ENCODE measurements around the gene CLPX. TPM values are rescaled to one million over a fixed set of nuclear protein-coding genes. Genes with fewer than 3 reads are reported as not detected.
"Not testable (repeated sequence)": the region's sequence is repeated elsewhere in the genome, so short reads cannot be mapped to it uniquely, and the experiment has no call there.

Gene CLPX
- total RNA-seq, 8 experiments from 2014 or later = 25.5 to 76.3 (median 31.0) TPM

- 14 to 100% (median 87%) methylated on average over 1 to 4 of the region's 4 CpGs; no CpG with 5 or more reads in 3 of the 10 experiments for WGBS, 10 experiments
- no peak for ATAC-seq (replicated peaks in 6 of 8)
- Histone ChIP-seq H3K27ac (no peak overlapping the region), H3K4me1 (replicated peaks in 1 of 2) (peaks cover 6 to 7% of the 10 kb centered on the region in 2 donors), H3K4me3 (no peak overlapping the region)
- in situ Hi-C loops (cut with MboI; ENCODE audit: low pct_unique_long_range_greater_than_20kb in 2 of 9, low sequenced_read_pairs in 9 of 9, unreplicated experiment in 9 of 9) = loop anchor here in 5 of 9 experiments (10.0 to 25.0 kb wide), 3 partner anchors 105 to 205 kb away; partner anchors contain the start of genes RNU5A-1 (in 5 of the 5), PARP16 (in 4 of the 5) and IGDCC3 (in 3 of the 5)
Measured at GRCh38 chr15:65182538-65182937, 2.6 kb downstream of the CLPX start.

GRCh38 chr15:65181582-65182353, 3.4 kb downstream of the CLPX start:
- in situ Hi-C loops (cut with MboI; ENCODE audit: low pct_unique_long_range_greater_than_20kb in 2 of 9, low sequenced_read_pairs in 9 of 9, unreplicated experiment in 9 of 9) = loop anchor here in 5 of 9 experiments (10.0 to 25.0 kb wide), 3 partner anchors 106 to 206 kb away; partner anchors contain the start of genes RNU5A-1 (in 5 of the 5), PARP16 (in 4 of the 5) and IGDCC3 (in 3 of the 5)
- not testable (repeated sequence) for H3K4me1 ChIP-seq (replicated peaks in 1 of 2); H3K27ac ChIP-seq; H3K4me3 ChIP-seq; ATAC-seq (replicated peaks in 6 of 8)
- WGBS, 10 experiments = 82 to 99% (median 94%) methylated on average over 3 to 15 of the region's 15 CpGs; no CpG with 5 or more reads in 1 of the 10 experiments

- Histone ChIP-seq H3K4me1 (replicated peaks in 1 of 2) (peaks cover 3 to 7% of the 10 kb centered on the region in 2 donors), H3K27ac (no peak overlapping the region), H3K4me3 (no peak overlapping the region)
- in situ Hi-C loops (cut with MboI; ENCODE audit: low pct_unique_long_range_greater_than_20kb in 2 of 9, low sequenced_read_pairs in 9 of 9, unreplicated experiment in 9 of 9) = loop anchor here in 5 of 9 experiments (10.0 to 25.0 kb wide), 3 partner anchors 107 to 207 kb away; partner anchors contain the start of genes RNU5A-1 (in 5 of the 5), PARP16 (in 4 of the 5) and IGDCC3 (in 3 of the 5)
- ATAC-seq (replicated peaks in 6 of 8) = no peak
- 84 to 100% (median 97%) methylated on average over 1 to 3 of the region's 3 CpGs for whole genome bisulfite sequencing, 10 experiments
Measured at GRCh38 chr15:65180167-65180566, 5.0 kb downstream of the CLPX start.

DNA sequence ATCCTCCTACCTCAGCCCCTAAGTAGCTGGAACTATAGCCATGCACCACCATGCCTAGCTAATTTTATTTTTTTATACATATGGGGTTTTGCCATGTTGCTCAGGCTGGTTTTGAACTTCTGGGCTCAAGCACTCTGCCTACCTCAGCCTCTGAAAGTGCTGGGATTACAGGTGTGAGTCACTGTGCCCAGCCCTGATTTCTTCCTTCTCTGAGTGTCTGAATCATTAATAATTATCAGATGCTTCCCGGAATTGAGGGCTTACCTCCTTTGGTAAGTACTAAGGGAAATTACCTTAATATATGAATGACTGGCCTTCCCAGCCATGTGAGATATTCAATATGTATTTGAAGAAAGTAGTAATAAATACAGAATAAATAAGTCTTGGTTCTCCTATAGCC, 7.2 kb downstream of the CLPX start:
- H3K27ac ChIP-seq = no peak overlapping the region
- WGBS, 10 experiments = 0 to 100% (median 67%) methylated on average over 1 of the region's 1 CpG; no CpG with 5 or more reads in 4 of the 10 experiments
- peaks cover under 1 to 4% of the 10 kb centered on the region in 2 donors for H3K4me1 ChIP-seq (replicated peaks in 1 of 2)
- in situ Hi-C loops (cut with MboI; ENCODE audit: low pct_unique_long_range_greater_than_20kb in 2 of 9, low sequenced_read_pairs in 9 of 9, unreplicated experiment in 9 of 9) = loop anchor here in 5 of 9 experiments (25.0 kb wide), 2 partner anchors 109 to 209 kb away; partner anchors contain the start of genes PARP16 (in 4 of the 5), RNU5A-1 (in 4 of the 5) and IGDCC3 (in 3 of the 5)
- H3K4me3 ChIP-seq = no peak overlapping the region
- ATAC-seq (replicated peaks in 6 of 8) = peak in 2 of 8 experiments; percentile 71 to 74

GRCh38 chr15:65176056-65176455, 9.1 kb downstream of the CLPX start:
- H3K4me3 ChIP-seq = no peak overlapping the region
- in situ Hi-C loops (cut with MboI; ENCODE audit: low pct_unique_long_range_greater_than_20kb in 2 of 9, low sequenced_read_pairs in 9 of 9, unreplicated experiment in 9 of 9) = loop anchor here in 5 of 9 experiments (25.0 kb wide), 2 partner anchors 111 to 211 kb away; partner anchors contain the start of genes PARP16 (in 4 of the 5), RNU5A-1 (in 4 of the 5) and IGDCC3 (in 3 of the 5)
- no peak overlapping the region for H3K27ac ChIP-seq
- ATAC-seq (replicated peaks in 6 of 8) = no peak
- no peaks in the 10 kb centered on the region for H3K4me1 ChIP-seq (replicated peaks in 1 of 2)

DNA sequence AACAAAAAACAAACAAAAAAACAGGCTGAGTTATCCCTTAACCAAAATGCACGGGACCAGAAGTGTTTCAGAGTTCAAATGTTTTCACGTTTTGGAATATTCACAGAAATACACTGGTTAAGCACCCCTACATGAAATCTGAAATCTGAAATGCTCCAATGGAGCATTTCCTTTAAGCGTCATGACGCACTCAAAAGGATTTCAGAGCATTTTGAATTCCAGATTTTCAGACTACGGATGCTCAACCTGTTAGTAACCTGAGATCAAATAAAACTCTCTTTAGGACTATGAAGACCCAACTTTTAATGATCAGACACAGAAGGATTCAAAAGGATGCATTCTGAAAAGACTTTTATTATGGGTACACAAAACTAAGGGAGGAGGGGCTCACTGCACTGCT, 9.6 kb downstream of the CLPX start:
- in situ Hi-C loops (cut with MboI; ENCODE audit: low pct_unique_long_range_greater_than_20kb in 2 of 9, low sequenced_read_pairs in 9 of 9, unreplicated experiment in 9 of 9) = loop anchor here in 5 of 9 experiments (25.0 kb wide), 2 partner anchors 112 to 212 kb away; partner anchors contain the start of genes PARP16 (in 4 of the 5), RNU5A-1 (in 4 of the 5) and IGDCC3 (in 3 of the 5)
- Histone ChIP-seq H3K4me3 (no peak overlapping the region), H3K27ac (no peak overlapping the region), H3K4me1 (replicated peaks in 1 of 2) (no peaks in the 10 kb centered on the region)
- no peak for ATAC-seq (replicated peaks in 6 of 8)
- 50 to 100% (median 89%) methylated on average over 1 to 5 of the region's 5 CpGs for WGBS, 10 experiments

- in situ Hi-C loops (cut with MboI; ENCODE audit: low pct_unique_long_range_greater_than_20kb in 2 of 9, low sequenced_read_pairs in 9 of 9, unreplicated experiment in 9 of 9) = no loop called here
- H3K27ac ChIP-seq = no peak overlapping the region
- no peaks in the 10 kb centered on the region for H3K4me1 ChIP-seq (replicated peaks in 1 of 2)
- H3K4me3 ChIP-seq = no peak overlapping the region
- WGBS, 10 experiments = 0 to 100% (median 85%) methylated on average over 1 to 4 of the region's 5 CpGs; no CpG with 5 or more reads in 3 of the 10 experiments
- peak in 1 of 8 experiments; percentile 79 for ATAC-seq (replicated peaks in 6 of 8)
Measured at GRCh38 chr15:65174509-65174908, 10.6 kb downstream of the CLPX start.

DNA sequence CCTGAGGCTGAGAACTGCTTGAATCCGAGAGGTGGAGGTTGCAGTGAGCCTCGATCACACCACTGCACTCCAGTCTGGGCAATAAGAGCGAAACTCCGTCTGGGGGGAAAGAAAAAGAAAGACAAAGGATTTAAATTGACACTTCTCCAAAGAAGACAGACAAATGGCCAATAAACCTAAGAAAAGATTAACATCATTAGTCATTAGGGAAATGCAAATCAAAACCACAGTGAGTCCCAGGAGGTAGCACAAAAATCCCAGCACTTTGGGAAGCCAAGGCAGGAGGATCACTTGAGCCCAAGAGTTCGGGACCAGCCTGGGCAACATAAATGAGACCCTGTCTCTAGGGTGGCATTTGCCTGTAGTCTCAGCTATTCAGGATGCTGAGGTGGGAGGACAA, 12.6 kb downstream of the CLPX start:
- 86 to 97% (median 91%) methylated on average over 2 to 5 of the region's 5 CpGs; no CpG with 5 or more reads in 6 of the 10 experiments for WGBS, 10 experiments
- in situ Hi-C loops (cut with MboI; ENCODE audit: low pct_unique_long_range_greater_than_20kb in 2 of 9, low sequenced_read_pairs in 9 of 9, unreplicated experiment in 9 of 9) = no loop called here
- H3K4me1 ChIP-seq (replicated peaks in 1 of 2) = no peaks in the 10 kb centered on the region
- H3K27ac ChIP-seq = no peak overlapping the region
- H3K4me3 ChIP-seq = no peak overlapping the region
- no peak for ATAC-seq (replicated peaks in 6 of 8)

GRCh38 chr15:65171428-65171827, 13.7 kb downstream of the CLPX start:
- Histone ChIP-seq H3K4me1 (replicated peaks in 1 of 2) (no peaks in the 10 kb centered on the region), H3K4me3 (no peak overlapping the region), H3K27ac (no peak overlapping the region)
- WGBS, 10 experiments = 94 to 100% (median 100%) methylated on average over 1 to 5 of the region's 5 CpGs; no CpG with 5 or more reads in 1 of the 10 experiments
- no peak for ATAC-seq (replicated peaks in 6 of 8)
- in situ Hi-C loops (cut with MboI; ENCODE audit: low pct_unique_long_range_greater_than_20kb in 2 of 9, low sequenced_read_pairs in 9 of 9, unreplicated experiment in 9 of 9) = no loop called here

DNA sequence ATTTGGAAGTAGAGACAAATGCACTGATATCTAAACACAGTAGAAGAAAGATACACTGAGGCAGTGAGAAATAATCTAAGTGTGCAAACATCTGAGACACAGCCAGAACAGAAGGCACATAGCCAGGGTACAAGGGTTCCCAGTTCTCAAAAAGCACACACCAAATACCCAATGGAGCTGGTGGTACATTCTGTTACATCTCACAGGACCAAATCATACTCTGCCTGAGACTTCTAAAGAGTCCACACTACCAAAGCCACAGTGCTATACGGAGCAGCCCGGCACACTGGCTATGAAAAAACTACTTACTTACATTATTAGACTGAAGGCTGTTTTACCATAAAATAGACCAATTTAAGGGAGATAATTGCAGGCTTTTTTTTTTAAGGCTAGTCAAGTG, 19.3 kb downstream of the CLPX start:
- Histone ChIP-seq H3K4me1 (replicated peaks in 1 of 2) (no peaks in the 10 kb centered on the region), H3K27ac (no peak overlapping the region), H3K4me3 (no peak overlapping the region)
- 92 to 100% (median 100%) methylated on average over 1 to 2 of the region's 2 CpGs; no CpG with 5 or more reads in 5 of the 10 experiments for WGBS, 10 experiments
- in situ Hi-C loops (cut with MboI; ENCODE audit: low pct_unique_long_range_greater_than_20kb in 2 of 9, low sequenced_read_pairs in 9 of 9, unreplicated experiment in 9 of 9) = no loop called here
- ATAC-seq (replicated peaks in 6 of 8) = no peak

DNA sequence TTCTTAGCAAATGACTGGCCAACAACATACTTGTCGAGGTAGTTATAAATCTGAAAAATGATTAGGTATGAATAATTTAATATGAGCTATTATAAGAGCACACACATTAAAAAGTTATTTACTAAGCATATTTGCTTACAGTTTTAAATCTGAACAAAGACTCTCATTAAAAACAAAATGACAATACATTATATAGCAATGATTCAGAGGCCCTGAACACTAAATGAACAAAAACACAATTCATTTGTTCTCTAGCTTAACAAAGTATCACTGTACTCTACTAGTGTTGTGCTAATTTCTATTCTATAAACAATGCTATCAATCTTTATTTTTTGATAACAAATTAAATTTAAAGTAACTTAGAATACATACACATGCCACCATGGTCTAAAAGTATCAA, 21.0 kb downstream of the CLPX start:
- WGBS, 10 experiments = 79 to 100% (median 100%) methylated on average over 1 of the region's 1 CpG; no CpG with 5 or more reads in 1 of the 10 experiments
- no peak for ATAC-seq (replicated peaks in 6 of 8)
- in situ Hi-C loops (cut with MboI; ENCODE audit: low pct_unique_long_range_greater_than_20kb in 2 of 9, low sequenced_read_pairs in 9 of 9, unreplicated experiment in 9 of 9) = no loop called here
- no peak overlapping the region for H3K27ac ChIP-seq
- no peaks in the 10 kb centered on the region for H3K4me1 ChIP-seq (replicated peaks in 1 of 2)
- no peak overlapping the region for H3K4me3 ChIP-seq

DNA sequence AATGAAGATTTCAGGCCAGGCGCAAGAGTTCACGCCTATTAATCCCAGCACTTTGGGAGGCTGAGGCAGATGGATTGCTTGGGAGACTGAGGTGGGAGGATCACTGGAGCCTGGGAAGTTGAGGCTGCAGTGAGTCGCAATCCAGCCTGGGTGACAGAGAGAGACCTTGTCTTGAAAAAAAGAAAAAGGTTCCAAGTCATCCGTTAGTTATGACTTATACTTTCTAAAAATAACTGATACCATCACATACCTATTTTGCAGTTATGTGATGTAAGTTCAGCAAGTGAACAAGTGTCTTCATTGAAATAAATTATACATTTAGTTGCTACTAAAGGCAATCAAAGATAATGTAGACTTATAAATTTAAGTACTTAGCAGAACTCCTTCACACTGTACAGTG, 22.1 kb downstream of the CLPX start:
- ATAC-seq (replicated peaks in 6 of 8) = peak in 2 of 8 experiments; percentile 22 to 49
- no peak overlapping the region for H3K27ac ChIP-seq
- in situ Hi-C loops (cut with MboI; ENCODE audit: low pct_unique_long_range_greater_than_20kb in 2 of 9, low sequenced_read_pairs in 9 of 9, unreplicated experiment in 9 of 9) = no loop called here
- 50 to 100% (median 93%) methylated on average over 2 to 4 of the region's 4 CpGs; no CpG with 5 or more reads in 2 of the 10 experiments for WGBS, 10 experiments
- no peaks in the 10 kb centered on the region for H3K4me1 ChIP-seq (replicated peaks in 1 of 2)
- no peak overlapping the region for H3K4me3 ChIP-seq

GRCh38 chr15:65156692-65157091, 28.4 kb downstream of the CLPX start:
- Histone ChIP-seq H3K4me3 (no peak overlapping the region), H3K27ac (no peak overlapping the region), H3K4me1 (replicated peaks in 1 of 2) (no peaks in the 10 kb centered on the region)
- in situ Hi-C loops (cut with MboI; ENCODE audit: low pct_unique_long_range_greater_than_20kb in 2 of 9, low sequenced_read_pairs in 9 of 9, unreplicated experiment in 9 of 9) = no loop called here
- 48 to 95% (median 81%) methylated on average over 3 to 5 of the region's 5 CpGs; no CpG with 5 or more reads in 1 of the 10 experiments for WGBS, 10 experiments
- ATAC-seq (replicated peaks in 6 of 8) = no peak
